NB4 (cell line): Measurements from ENCODE around the gene CAND2.
A peak's percentile ranks its signal among the peaks of the same experiment; 100 is the strongest.

Experiments used
- DNase-seq: peaks from one replicate; pipeline ENCODE4 v3.0.0; 2010; ENCODE audit warnings: low read depth
- H3K4me3 ChIP-seq: one replicate; pipeline ENCODE4 v1.5.1; 2011; ENCODE audit warnings: mild to moderate bottlenecking, low read depth, low read length, moderate library complexity
- MYC ChIP-seq: IDR thresholded peaks from 2 replicates; pipeline ENCODE4 v1.6.1; 2011; ENCODE audit warnings: low read depth, low read length
- POLR2A ChIP-seq: IDR thresholded peaks from 2 replicates; pipeline ENCODE4 v1.6.1; 2011; ENCODE audit warnings: mild to moderate bottlenecking; ENCODE audit not compliant: insufficient read length; ENCODE audit errors: extremely low read depth
- TF ChIP-seq, protein P1 (sequence below): IDR thresholded peaks from 2 replicates; pipeline ENCODE4 v1.6.1; 2011; ENCODE audit warnings: low read depth, low read length
- TF ChIP-seq, protein P2 (sequence below): IDR thresholded peaks from one replicate; pipeline ENCODE4 v1.5.1; 2012; ENCODE audit warnings: low read depth, low read length

CAND2 gene

DNA sequence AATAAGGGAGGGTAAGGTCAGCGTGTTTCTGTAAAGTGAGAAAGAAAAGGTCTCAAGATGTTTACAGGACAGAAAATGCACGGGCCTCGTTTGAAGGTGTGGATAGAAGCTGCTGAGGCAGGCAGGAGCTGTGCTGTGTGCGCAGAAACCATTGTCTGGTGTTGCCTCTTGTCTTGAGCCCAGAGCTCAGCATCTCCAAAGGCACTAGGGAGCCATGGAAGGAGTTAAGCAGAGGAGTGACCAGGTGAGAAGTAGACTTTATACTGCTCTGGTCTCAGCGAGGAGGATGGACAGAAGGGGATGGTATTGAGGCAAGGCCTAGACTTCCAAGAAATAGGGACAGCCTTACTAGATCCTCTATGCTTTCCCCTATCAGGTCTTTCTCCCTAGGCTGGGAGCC lies 13.0 kb downstream of the CAND2 start:
- H3K4me3 ChIP-seq: no peak overlapping the region
- TF ChIP-seq, protein P1, sequence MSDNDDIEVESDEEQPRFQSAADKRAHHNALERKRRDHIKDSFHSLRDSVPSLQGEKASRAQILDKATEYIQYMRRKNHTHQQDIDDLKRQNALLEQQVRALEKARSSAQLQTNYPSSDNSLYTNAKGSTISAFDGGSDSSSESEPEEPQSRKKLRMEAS: no peak
- TF ChIP-seq, protein P2, sequence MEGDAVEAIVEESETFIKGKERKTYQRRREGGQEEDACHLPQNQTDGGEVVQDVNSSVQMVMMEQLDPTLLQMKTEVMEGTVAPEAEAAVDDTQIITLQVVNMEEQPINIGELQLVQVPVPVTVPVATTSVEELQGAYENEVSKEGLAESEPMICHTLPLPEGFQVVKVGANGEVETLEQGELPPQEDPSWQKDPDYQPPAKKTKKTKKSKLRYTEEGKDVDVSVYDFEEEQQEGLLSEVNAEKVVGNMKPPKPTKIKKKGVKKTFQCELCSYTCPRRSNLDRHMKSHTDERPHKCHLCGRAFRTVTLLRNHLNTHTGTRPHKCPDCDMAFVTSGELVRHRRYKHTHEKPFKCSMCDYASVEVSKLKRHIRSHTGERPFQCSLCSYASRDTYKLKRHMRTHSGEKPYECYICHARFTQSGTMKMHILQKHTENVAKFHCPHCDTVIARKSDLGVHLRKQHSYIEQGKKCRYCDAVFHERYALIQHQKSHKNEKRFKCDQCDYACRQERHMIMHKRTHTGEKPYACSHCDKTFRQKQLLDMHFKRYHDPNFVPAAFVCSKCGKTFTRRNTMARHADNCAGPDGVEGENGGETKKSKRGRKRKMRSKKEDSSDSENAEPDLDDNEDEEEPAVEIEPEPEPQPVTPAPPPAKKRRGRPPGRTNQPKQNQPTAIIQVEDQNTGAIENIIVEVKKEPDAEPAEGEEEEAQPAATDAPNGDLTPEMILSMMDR: no peak
- DNase-seq: no peak

DNA sequence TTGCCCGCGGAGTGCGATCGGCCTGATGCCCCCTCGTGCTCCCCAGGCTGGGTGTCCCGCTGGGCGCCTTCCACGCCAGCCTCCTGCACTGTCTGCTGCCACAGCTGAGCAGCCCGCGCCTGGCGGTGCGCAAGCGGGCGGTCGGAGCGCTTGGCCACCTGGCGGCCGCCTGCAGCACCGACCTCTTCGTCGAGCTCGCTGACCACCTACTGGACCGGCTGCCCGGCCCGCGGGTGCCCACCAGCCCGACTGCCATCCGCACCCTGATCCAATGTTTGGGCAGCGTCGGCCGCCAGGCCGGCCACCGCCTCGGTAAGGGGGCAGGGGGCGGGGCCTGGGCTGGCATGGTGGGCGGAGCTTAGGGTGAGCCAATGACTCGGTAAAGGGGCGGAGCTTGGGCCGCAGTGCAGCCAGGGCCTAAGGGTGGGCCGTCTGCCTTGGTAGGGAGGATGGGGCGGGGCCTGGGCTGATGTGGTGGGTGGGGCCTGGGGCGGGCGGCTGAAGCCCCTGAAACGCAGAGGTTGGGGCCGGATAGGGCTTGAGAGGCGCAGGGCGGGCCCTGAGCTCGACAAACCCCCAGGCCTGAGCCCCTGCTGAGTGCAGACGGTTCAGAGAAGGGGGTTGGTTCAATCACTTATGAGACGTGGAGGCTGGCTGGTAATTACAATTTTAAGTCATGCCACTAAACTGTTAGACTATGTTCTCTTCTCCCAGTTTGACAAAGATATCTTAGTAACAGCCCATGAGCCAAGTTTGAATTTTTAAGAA lies 13.7 kb downstream of the CAND2 start:
- DNase-seq: peak; percentile 87
- H3K4me3 ChIP-seq: peak overlapping the region; percentile 28
- TF ChIP-seq, protein P1: no peak
- TF ChIP-seq, protein P2: peak; percentile 21

DNA sequence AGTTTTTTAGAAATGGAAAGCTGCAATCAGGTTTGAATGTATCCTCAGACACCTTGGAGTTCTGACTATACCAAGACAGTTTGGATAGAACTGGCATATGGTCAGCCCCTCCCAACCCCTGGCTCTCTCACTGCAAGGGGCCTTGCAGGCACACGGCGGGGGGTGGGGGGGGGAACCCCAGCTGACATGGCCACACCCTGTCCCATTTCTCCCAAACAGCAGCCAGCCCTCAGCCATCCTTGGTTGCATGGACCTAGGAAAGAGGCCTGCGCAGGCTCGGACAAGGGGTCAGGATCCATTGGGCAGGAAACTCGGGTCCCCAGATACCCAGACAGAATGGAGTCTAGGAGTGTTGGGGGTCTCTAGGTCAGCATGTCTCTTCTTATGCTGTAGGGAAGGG lies 14.5 kb downstream of the CAND2 start:
- DNase-seq: no peak
- TF ChIP-seq MYC: no peak
- TF ChIP-seq, protein P2: no peak
- TF ChIP-seq POLR2A: no peak
- TF ChIP-seq, protein P1: no peak
- no peak overlapping the region for H3K4me3 ChIP-seq

DNA sequence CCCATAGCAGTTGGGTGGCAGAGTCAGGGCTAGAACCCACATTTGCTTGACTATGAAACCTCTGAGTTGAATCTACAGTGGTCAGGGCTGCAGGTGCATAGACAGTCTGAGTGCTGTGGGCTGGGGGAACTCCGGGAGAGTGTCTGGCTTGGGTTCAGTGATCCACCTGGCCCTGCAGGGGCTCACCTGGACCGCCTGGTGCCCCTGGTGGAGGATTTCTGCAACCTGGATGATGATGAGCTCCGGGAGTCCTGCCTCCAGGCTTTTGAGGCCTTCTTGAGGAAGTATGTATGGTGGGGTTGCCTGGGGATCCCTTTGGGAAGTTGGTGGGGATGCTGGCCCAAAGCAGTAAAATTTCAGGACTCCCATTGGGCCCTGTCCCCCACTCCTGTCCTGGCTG lies 16.3 kb downstream of the CAND2 start:
- DNase-seq: no peak
- TF ChIP-seq MYC (no peak), POLR2A (no peak)
- TF ChIP-seq, protein P2: no peak
- TF ChIP-seq, protein P1: no peak
- no peak overlapping the region for H3K4me3 ChIP-seq

DNA sequence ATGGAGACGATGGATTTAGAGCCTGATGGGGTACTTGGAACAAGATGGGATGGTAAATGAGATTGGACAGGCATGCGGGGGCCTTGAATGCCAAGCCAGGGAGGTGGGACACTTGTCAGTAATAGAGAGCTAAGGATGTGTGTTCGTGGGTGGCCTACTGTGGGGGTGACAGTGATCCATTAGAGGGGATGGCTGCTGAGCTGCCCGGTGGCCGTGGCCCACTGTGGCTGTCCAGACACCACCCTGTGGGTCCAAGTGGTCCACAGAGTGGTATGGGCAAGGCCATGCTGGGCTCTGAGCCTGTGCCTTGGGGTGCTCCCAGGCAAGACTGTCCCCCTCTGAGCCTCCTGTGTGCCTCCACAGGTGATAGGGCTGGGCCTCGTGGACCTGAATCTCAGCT lies 17.5 kb downstream of the CAND2 start:
- H3K4me3 ChIP-seq: no peak overlapping the region
- TF ChIP-seq POLR2A (no peak), MYC (no peak)
- TF ChIP-seq, protein P2: no peak
- TF ChIP-seq, protein P1: no peak
- no peak for DNase-seq
